ENCODE results near the gene GMDS.
A peak's percentile ranks its signal among the peaks of the same experiment; 100 is the strongest.

GMDS gene

DNA sequence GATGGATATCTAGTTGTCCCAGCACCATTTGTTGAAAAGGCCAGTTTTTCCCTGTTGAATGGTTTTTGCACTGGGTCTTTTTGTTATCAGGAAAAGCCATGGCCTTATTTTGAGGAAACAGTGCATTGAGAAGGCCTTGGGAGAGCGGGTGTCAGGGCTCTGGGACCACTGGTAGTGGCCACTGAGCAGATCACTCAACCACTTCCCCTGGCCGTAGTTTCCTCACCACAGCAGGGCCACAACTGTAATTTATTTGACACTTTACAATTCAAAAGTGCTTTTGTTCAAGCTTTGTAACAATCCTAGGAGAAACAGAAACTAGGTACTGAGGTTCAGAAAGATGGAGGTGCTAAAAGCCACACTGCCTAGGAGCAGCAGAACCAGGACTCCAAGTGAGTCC, 281.8 kb downstream of the GMDS start:
- Histone ChIP-seq H3K9ac (ENCODE audit: low read length) (no peak overlapping the region), H3K18ac (ENCODE audit: low read length) (no peak overlapping the region), H3K27me3 (ENCODE audit: insufficient read depth, low read length) (no peaks in the 10 kb centered on the region), H3K4ac (ENCODE audit: low read depth, low read length) (no peak overlapping the region), H2AK5ac (ENCODE audit: low read length) (no peak overlapping the region), H3K79me2 (ENCODE audit: control insufficient read depth, insufficient read depth, low read length, poor library complexity) (no peaks in the 10 kb centered on the region), H3K4me2 (ENCODE audit: low read length) (no peak overlapping the region), H4K12ac (ENCODE audit: low read depth, low read length) (no peak overlapping the region), H3K4me1 (ENCODE audit: control insufficient read depth in 1 of 2, insufficient read depth in 2 of 2, low read length in 2 of 2) (peaks cover 5 to 6% of the 10 kb centered on the region in 2 experiments), H3K27ac (ENCODE audit: low read depth, low read length) (no peak overlapping the region), H2BK12ac (ENCODE audit: low read length) (no peak overlapping the region), H4K8ac (ENCODE audit: low read depth, low read length) (no peak overlapping the region), H2BK5ac (ENCODE audit: low read depth, low read length, poor library complexity) (no peak overlapping the region), H3K79me1 (ENCODE audit: low read length) (no peaks in the 10 kb centered on the region), H4K91ac (ENCODE audit: low read depth, low read length) (no peak overlapping the region), H3K4me3 (ENCODE audit: low read depth, low read length) (no peak overlapping the region), H3K23ac (ENCODE audit: low read length) (no peak overlapping the region), H3K9me3 (ENCODE audit: insufficient read depth, low read depth, low read length) (no peaks in the 10 kb centered on the region), H3K36me3 (ENCODE audit: control insufficient read depth in 1 of 2, insufficient read depth in 2 of 2, low read length in 2 of 2) (no peaks in the 10 kb centered on the region), H2AFZ (ENCODE audit: insufficient read depth, low read length, poor library complexity) (no peak overlapping the region), H3K14ac (ENCODE audit: low read length) (no peak overlapping the region), H2BK120ac (ENCODE audit: insufficient read depth, low read length, poor library complexity) (no peak overlapping the region)
- no CpG with 5 or more reads among the region's 2 CpGs for WGBS (ENCODE audit: extremely low coverage, insufficient coverage, insufficient read length)
- DNase-seq: no peak

DNA sequence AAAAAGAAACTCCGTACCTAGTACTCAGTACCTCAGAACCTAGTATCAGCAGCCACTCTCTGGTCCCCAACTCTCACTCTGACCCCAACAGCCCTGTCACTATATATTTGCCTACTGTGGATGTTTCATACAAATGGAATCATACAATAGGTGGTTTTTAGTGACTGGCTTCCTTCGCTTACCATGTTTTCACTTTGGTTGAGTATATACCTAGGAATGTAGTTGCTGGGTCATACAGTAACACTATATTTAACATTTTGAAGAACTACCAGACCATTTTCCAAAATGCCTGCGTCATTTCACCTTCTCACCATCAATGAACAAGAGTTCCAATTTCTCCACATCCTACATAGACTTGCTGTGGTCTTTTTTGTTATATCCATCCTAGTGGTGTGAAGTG, 283.2 kb downstream of the GMDS start:
- H3K4ac ChIP-seq (ENCODE audit: low read depth, low read length): no peak overlapping the region
- no peak overlapping the region for H3K18ac ChIP-seq (ENCODE audit: low read length)
- no peaks in the 10 kb centered on the region for H3K27me3 ChIP-seq (ENCODE audit: insufficient read depth, low read length)
- no peak overlapping the region for H3K23ac ChIP-seq (ENCODE audit: low read length)
- no peak overlapping the region for H4K12ac ChIP-seq (ENCODE audit: low read depth, low read length)
- no peak overlapping the region for H3K4me2 ChIP-seq (ENCODE audit: low read length)
- no peak overlapping the region for H4K8ac ChIP-seq (ENCODE audit: low read depth, low read length)
- no peak overlapping the region for H2AK5ac ChIP-seq (ENCODE audit: low read length)
- no peak overlapping the region for H2BK12ac ChIP-seq (ENCODE audit: low read length)
- H3K79me2 ChIP-seq (ENCODE audit: control insufficient read depth, insufficient read depth, low read length, poor library complexity): no peaks in the 10 kb centered on the region
- H3K27ac ChIP-seq (ENCODE audit: low read depth, low read length): no peak overlapping the region
- no peak overlapping the region for H3K14ac ChIP-seq (ENCODE audit: low read length)
- H2AFZ ChIP-seq (ENCODE audit: insufficient read depth, low read length, poor library complexity): no peak overlapping the region
- H4K91ac ChIP-seq (ENCODE audit: low read depth, low read length): no peak overlapping the region
- H2BK5ac ChIP-seq (ENCODE audit: low read depth, low read length, poor library complexity): no peak overlapping the region
- H3K36me3 ChIP-seq (ENCODE audit: control insufficient read depth in 1 of 2, insufficient read depth in 2 of 2, low read length in 2 of 2): no peaks in the 10 kb centered on the region
- no peaks in the 10 kb centered on the region for H3K9me3 ChIP-seq (ENCODE audit: insufficient read depth, low read depth, low read length)
- DNase-seq: peak; percentile 10 to 39
- no peak overlapping the region for H3K4me3 ChIP-seq (ENCODE audit: low read depth, low read length)
- no CpG with 5 or more reads among the region's 3 CpGs for WGBS (ENCODE audit: extremely low coverage, insufficient coverage, insufficient read length)
- peaks cover 5 to 6% of the 10 kb centered on the region in 2 experiments for H3K4me1 ChIP-seq (ENCODE audit: control insufficient read depth in 1 of 2, insufficient read depth in 2 of 2, low read length in 2 of 2)
- H3K9ac ChIP-seq (ENCODE audit: low read length): no peak overlapping the region
- no peaks in the 10 kb centered on the region for H3K79me1 ChIP-seq (ENCODE audit: low read length)
- no peak overlapping the region for H2BK120ac ChIP-seq (ENCODE audit: insufficient read depth, low read length, poor library complexity)

DNA sequence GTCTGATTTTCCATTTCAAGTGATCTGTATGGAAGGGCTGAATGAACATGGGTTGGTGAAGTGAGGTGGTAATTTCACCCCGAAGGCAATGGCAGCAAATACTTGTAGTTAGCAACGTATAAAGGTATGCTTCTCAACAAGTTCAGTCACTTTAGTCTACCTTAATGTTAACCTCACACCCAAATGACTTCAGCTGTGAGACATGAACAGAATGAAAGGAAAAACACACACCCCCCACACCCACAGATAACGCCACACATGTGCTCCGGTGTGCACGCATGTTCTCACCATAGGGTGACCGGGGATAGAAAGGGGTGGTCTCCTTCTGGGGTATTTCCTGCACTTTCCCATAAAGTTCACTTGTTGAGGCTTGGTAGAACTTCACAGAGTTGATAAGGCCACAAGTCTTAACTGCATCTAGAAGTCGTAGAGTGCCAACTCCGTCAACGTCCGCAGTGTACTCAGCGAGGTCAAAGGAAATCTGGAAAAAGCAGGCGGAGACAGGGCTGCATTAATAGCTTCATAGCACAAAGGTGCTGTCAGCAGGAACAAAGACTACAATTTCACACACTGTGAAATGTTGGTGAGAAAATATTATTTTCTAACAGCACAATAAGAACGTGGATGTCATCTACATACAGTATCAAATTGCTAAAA, 284.8 kb downstream of the GMDS start:
- H3K4me1 ChIP-seq (ENCODE audit: control insufficient read depth in 1 of 2, insufficient read depth in 2 of 2, low read length in 2 of 2): peaks cover 5 to 6% of the 10 kb centered on the region in 2 experiments
- no peak overlapping the region for H3K4me2 ChIP-seq (ENCODE audit: low read length)
- no peaks in the 10 kb centered on the region for H3K36me3 ChIP-seq (ENCODE audit: control insufficient read depth in 1 of 2, insufficient read depth in 2 of 2, low read length in 2 of 2)
- H3K14ac ChIP-seq (ENCODE audit: low read length): no peak overlapping the region
- no peak overlapping the region for H4K12ac ChIP-seq (ENCODE audit: low read depth, low read length)
- H3K23ac ChIP-seq (ENCODE audit: low read length): no peak overlapping the region
- H3K9ac ChIP-seq (ENCODE audit: low read length): no peak overlapping the region
- H3K9me3 ChIP-seq (ENCODE audit: insufficient read depth, low read depth, low read length): no peaks in the 10 kb centered on the region
- no peak overlapping the region for H2BK5ac ChIP-seq (ENCODE audit: low read depth, low read length, poor library complexity)
- no peak overlapping the region for H3K18ac ChIP-seq (ENCODE audit: low read length)
- DNase-seq: peak; percentile 76 to 86
- no peak overlapping the region for H4K91ac ChIP-seq (ENCODE audit: low read depth, low read length)
- no peak overlapping the region for H3K27ac ChIP-seq (ENCODE audit: low read depth, low read length)
- H3K27me3 ChIP-seq (ENCODE audit: insufficient read depth, low read length): no peaks in the 10 kb centered on the region
- no peak overlapping the region for H2BK120ac ChIP-seq (ENCODE audit: insufficient read depth, low read length, poor library complexity)
- H3K79me2 ChIP-seq (ENCODE audit: control insufficient read depth, insufficient read depth, low read length, poor library complexity): no peaks in the 10 kb centered on the region
- no peak overlapping the region for H2AK5ac ChIP-seq (ENCODE audit: low read length)
- no CpG with 5 or more reads among the region's 13 CpGs for WGBS (ENCODE audit: extremely low coverage, insufficient coverage, insufficient read length)
- no peak overlapping the region for H2BK12ac ChIP-seq (ENCODE audit: low read length)
- H3K4me3 ChIP-seq (ENCODE audit: low read depth, low read length): no peak overlapping the region
- H3K4ac ChIP-seq (ENCODE audit: low read depth, low read length): no peak overlapping the region
- H4K8ac ChIP-seq (ENCODE audit: low read depth, low read length): no peak overlapping the region
- no peaks in the 10 kb centered on the region for H3K79me1 ChIP-seq (ENCODE audit: low read length)
- no peak overlapping the region for H2AFZ ChIP-seq (ENCODE audit: insufficient read depth, low read length, poor library complexity)

DNA sequence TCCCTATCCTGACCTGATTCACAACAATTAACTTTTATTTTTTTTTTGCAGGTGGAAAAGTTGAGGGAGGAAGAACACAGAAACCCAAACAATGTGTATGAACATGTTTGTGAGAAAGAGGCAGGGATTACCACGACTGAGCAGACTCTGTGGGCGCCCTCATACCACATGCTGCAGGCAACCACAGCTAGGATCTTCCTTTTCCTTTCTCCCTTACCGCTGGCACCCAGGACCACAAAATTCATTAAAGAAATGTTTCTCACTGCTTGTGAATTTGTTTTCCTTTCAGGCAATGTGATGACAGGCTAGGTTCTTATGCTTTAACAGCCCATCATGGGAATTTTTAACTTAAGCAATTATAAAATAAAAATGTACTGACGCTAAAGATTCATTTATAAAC, 287.1 kb downstream of the GMDS start:
- Histone ChIP-seq H4K91ac (ENCODE audit: low read depth, low read length) (no peak overlapping the region), H2AFZ (ENCODE audit: insufficient read depth, low read length, poor library complexity) (no peak overlapping the region), H3K14ac (ENCODE audit: low read length) (no peak overlapping the region), H3K36me3 (ENCODE audit: control insufficient read depth in 1 of 2, insufficient read depth in 2 of 2, low read length in 2 of 2) (no peaks in the 10 kb centered on the region), H2AK5ac (ENCODE audit: low read length) (no peak overlapping the region), H3K4me2 (ENCODE audit: low read length) (no peak overlapping the region), H3K4me3 (ENCODE audit: low read depth, low read length) (no peak overlapping the region), H3K79me1 (ENCODE audit: low read length) (no peaks in the 10 kb centered on the region), H2BK120ac (ENCODE audit: insufficient read depth, low read length, poor library complexity) (no peak overlapping the region), H2BK12ac (ENCODE audit: low read length) (no peak overlapping the region), H3K27me3 (ENCODE audit: insufficient read depth, low read length) (no peaks in the 10 kb centered on the region), H3K4ac (ENCODE audit: low read depth, low read length) (no peak overlapping the region), H3K18ac (ENCODE audit: low read length) (no peak overlapping the region), H3K27ac (ENCODE audit: low read depth, low read length) (no peak overlapping the region), H4K12ac (ENCODE audit: low read depth, low read length) (no peak overlapping the region), H3K9me3 (ENCODE audit: insufficient read depth, low read depth, low read length) (no peaks in the 10 kb centered on the region), H4K8ac (ENCODE audit: low read depth, low read length) (no peak overlapping the region), H2BK5ac (ENCODE audit: low read depth, low read length, poor library complexity) (no peak overlapping the region), H3K9ac (ENCODE audit: low read length) (no peak overlapping the region), H3K4me1 (ENCODE audit: control insufficient read depth in 1 of 2, insufficient read depth in 2 of 2, low read length in 2 of 2) (peaks cover 5 to 6% of the 10 kb centered on the region in 2 experiments), H3K23ac (ENCODE audit: low read length) (no peak overlapping the region), H3K79me2 (ENCODE audit: control insufficient read depth, insufficient read depth, low read length, poor library complexity) (no peaks in the 10 kb centered on the region)
- no CpG with 5 or more reads among the region's 4 CpGs for WGBS (ENCODE audit: extremely low coverage, insufficient coverage, insufficient read length)
- DNase-seq: peak; percentile 33 to 52
